Measurements from ENCODE around the gene ATOSA.

DNA sequence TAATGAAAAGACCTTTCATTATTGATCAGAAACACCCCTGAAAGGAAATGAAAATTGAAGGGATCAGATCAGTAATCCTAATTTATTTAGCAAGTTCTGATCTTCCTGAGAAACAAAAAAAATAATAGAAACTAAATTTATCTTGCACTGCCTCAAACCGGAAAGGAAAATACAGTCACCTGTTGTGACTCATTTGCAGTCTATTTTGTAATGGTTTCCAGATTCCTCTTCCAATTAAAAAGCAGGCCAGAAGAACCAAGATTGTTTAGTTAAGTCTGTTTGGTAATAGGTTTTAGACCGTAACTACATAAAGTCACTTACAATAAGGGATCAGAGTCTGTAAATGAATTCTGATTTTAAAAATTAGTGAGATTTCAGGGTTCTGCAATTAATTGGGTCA, 49.7 kb upstream of the ATOSA start:
- TF ChIP-seq FOXM1 (IDR thresholded peaks at IDR 0.05; ENCODE audit: borderline replicate concordance, low read depth) (no peak), TEAD4 (IDR thresholded peaks at IDR 0.05) (no peak), TAF1 (IDR thresholded peaks at IDR 0.05; ENCODE audit: low read depth) (no peak), EP300 (IDR thresholded peaks at IDR 0.05; ENCODE audit: borderline replicate concordance) (no peak), YY1 (IDR thresholded peaks at IDR 0.05; ENCODE audit: low read depth) (no peak), CREB1 (IDR thresholded peaks at IDR 0.05; ENCODE audit: low read depth) (no peak)
- TF ChIP-seq, protein P1, sequence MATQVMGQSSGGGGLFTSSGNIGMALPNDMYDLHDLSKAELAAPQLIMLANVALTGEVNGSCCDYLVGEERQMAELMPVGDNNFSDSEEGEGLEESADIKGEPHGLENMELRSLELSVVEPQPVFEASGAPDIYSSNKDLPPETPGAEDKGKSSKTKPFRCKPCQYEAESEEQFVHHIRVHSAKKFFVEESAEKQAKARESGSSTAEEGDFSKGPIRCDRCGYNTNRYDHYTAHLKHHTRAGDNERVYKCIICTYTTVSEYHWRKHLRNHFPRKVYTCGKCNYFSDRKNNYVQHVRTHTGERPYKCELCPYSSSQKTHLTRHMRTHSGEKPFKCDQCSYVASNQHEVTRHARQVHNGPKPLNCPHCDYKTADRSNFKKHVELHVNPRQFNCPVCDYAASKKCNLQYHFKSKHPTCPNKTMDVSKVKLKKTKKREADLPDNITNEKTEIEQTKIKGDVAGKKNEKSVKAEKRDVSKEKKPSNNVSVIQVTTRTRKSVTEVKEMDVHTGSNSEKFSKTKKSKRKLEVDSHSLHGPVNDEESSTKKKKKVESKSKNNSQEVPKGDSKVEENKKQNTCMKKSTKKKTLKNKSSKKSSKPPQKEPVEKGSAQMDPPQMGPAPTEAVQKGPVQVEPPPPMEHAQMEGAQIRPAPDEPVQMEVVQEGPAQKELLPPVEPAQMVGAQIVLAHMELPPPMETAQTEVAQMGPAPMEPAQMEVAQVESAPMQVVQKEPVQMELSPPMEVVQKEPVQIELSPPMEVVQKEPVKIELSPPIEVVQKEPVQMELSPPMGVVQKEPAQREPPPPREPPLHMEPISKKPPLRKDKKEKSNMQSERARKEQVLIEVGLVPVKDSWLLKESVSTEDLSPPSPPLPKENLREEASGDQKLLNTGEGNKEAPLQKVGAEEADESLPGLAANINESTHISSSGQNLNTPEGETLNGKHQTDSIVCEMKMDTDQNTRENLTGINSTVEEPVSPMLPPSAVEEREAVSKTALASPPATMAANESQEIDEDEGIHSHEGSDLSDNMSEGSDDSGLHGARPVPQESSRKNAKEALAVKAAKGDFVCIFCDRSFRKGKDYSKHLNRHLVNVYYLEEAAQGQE (IDR thresholded peaks at IDR 0.05; ENCODE audit: low read depth) = no peak
